ENCODE data around the gene BTRC.

DNA sequence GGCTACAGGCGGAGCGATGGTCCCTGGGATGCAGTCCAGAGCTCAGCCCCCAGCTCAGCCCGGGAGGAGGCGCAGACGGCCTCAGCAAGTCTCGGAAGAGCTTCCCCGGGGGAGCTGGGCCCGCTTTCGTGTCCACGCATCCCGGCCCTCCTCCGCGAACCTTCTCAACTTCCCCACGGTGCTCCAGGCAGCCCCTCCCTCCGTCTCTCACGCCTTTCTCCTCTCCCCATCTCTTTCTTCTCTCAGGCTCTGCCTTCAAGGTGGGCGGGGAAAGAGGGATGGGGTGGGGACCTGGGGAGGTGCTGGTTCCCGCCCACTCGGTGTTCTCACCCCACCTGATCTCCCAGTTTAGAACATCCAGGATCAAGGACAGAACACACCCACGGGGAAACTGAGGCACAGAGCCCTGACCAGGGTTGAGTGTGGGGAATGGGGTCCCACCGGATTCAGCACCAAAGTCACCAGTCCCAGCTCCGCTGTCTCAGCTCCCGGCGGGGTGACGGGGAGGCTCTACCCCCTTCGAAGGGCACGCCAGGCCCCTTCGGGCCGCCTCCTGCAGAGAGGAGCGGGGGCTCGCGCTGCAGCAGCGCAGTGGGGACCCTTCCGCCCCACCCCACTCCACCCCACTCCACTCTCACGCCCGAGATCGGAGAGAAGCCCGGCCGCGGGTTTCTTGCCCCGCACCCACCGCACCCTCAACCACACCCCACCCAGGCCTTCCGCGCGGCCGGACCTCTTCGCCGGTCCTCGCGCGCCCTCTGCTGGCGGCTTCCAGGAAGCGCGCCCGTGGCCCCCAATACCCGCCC is 215.9 kb downstream of the BTRC start:
- TF ChIP-seq EP300 (IDR thresholded peaks at IDR 0.05) (no peak), CTCF (IDR thresholded peaks at IDR 0.05) (peak; percentile 53 to 97 (median 64)), POLR2A (IDR thresholded peaks at IDR 0.05) (no peak), POLR2AphosphoS5 (IDR thresholded peaks at IDR 0.05) (no peak)

All from sigmoid colon (tissue), 4 donors.